OCI-LY7 (cell line): ENCODE results near the gene STARD7.

Experiments used
- EZH2phosphoT487 ChIP-seq: fragments of 200-600 bp; sonication (generic); IDR thresholded peaks from 2 replicates; pipeline ENCODE4 v1.6.1; 2018; ENCODE audit warnings: low read depth, borderline replicate concordance, mild to moderate bottlenecking, mixed run types, antibody characterized with exemption, low read length, moderate library complexity, mixed read lengths
- TF ChIP-seq, protein P1 (sequence below): fragments of 200-600 bp; sonication (generic); conservative IDR thresholded peaks from 2 replicates; pipeline ENCODE4 v1.5.1; 2014; ENCODE audit warnings: mild to moderate bottlenecking, antibody characterized with exemption, low read length, moderate library complexity, mixed read lengths

DNA sequence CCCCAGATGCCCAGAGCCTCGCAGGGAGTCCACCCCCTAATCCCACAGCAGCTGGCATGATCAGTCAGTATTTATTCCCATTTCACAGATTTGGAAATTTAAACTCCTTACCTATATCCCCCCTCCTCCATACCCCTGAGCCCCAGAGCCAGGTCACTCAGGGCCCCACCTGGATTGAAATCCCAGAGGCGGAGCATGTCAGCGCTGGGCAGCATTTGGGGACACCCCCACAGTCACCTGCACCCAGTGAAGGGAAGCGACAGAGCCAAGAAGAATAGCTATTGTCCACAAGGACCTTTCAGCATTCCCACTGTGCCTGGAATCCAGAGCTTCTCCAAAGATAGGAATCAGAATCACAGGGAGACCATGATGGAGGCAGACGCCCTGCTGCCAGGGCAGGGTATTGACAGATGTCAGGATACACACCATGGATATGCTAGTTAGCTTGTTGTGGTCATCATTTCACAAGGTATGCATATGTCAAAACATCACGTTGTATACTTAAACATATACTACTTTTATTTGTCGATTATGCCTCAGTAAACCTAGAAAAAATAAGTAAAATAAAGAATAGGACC lies 69.4 kb downstream of the STARD7 start:
- TF ChIP-seq, protein P1, sequence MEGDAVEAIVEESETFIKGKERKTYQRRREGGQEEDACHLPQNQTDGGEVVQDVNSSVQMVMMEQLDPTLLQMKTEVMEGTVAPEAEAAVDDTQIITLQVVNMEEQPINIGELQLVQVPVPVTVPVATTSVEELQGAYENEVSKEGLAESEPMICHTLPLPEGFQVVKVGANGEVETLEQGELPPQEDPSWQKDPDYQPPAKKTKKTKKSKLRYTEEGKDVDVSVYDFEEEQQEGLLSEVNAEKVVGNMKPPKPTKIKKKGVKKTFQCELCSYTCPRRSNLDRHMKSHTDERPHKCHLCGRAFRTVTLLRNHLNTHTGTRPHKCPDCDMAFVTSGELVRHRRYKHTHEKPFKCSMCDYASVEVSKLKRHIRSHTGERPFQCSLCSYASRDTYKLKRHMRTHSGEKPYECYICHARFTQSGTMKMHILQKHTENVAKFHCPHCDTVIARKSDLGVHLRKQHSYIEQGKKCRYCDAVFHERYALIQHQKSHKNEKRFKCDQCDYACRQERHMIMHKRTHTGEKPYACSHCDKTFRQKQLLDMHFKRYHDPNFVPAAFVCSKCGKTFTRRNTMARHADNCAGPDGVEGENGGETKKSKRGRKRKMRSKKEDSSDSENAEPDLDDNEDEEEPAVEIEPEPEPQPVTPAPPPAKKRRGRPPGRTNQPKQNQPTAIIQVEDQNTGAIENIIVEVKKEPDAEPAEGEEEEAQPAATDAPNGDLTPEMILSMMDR, result no peak
- TF ChIP-seq EZH2phosphoT487, result no peak
